HepG2 (cell line): ENCODE results near the gene ZFR. TPM values are rescaled to one million over a fixed set of nuclear protein-coding genes. Genes with fewer than 3 reads are reported as not detected.

ENCODE experiments used
- ELF3 ChIP-seq: IDR thresholded peaks from 2 replicates; pipeline ENCODE4 v1.6.1; 2016; ENCODE audit warnings: missing genetic modification reagents, missing compliant biosample characterization
- EP300 ChIP-seq, 3 experiments: sonication (generic) in 1 of 3; formaldehyde crosslinking in 1 of 3; IDR thresholded peaks; 2 replicates each; pipeline versions ENCODE4 v1.5.1 to v1.6.1; 2011 to 2020; ENCODE audit warnings: low read depth in 2 of 3, low read length in 2 of 3, borderline replicate concordance in 1 of 3, improper control_type of control experiment in 1 of 3, mild to moderate bottlenecking in 1 of 3, missing genetic modification reagents in 1 of 3, moderate library complexity in 1 of 3
- GABPB1 ChIP-seq: IDR thresholded peaks from 2 replicates; pipeline ENCODE4 v1.6.1; 2016; ENCODE audit warnings: mild to moderate bottlenecking, missing genetic modification reagents, moderate library complexity, missing compliant biosample characterization
- GTF2F1 ChIP-seq: fragments of 150-350 bp; IDR thresholded peaks from 2 replicates; pipeline ENCODE4 v1.6.1; 2014; ENCODE audit warnings: low read length
- HNRNPL ChIP-seq: fragments of 200-400 bp; formaldehyde crosslinking; IDR thresholded peaks from 2 replicates; pipeline ENCODE4 v1.6.1; 2017; ENCODE audit warnings: mild to moderate bottlenecking, low read depth, low read length
- KDM1A ChIP-seq: IDR thresholded peaks from 2 replicates; pipeline ENCODE4 v1.6.1; 2016; ENCODE audit warnings: missing compliant biosample characterization
- KDM5A ChIP-seq: fragments of 200-600 bp; sonication (generic); IDR thresholded peaks from 2 replicates; pipeline ENCODE4 v1.7.0; 2018; ENCODE audit warnings: antibody characterized with exemption, mild to moderate bottlenecking, low read length, borderline replicate concordance
- MEIS1 ChIP-seq: sonication (generic); formaldehyde crosslinking; IDR thresholded peaks from 2 replicates; pipeline ENCODE4 v1.9.0; 2021; ENCODE audit warnings: mild to moderate bottlenecking, missing genetic modification reagents, moderate library complexity, borderline replicate concordance
- NFE2L1 ChIP-seq: sonication (generic); formaldehyde crosslinking; IDR thresholded peaks from 2 replicates; pipeline ENCODE4 v1.4.0; 2020; ENCODE audit warnings: missing genetic modification reagents, mild to moderate bottlenecking, borderline replicate concordance
- ZFP36L2 ChIP-seq: sonication (generic); formaldehyde crosslinking; IDR thresholded peaks from 2 replicates; pipeline ENCODE4 v1.4.0; 2020; ENCODE audit warnings: missing genetic modification reagents
- ZMYM4 ChIP-seq: sonication (generic); formaldehyde crosslinking; IDR thresholded peaks from 2 replicates; pipeline ENCODE4 v1.8.1; 2023; ENCODE audit warnings: mild to moderate bottlenecking, missing genetic modification reagents
- ZNF101 ChIP-seq: sonication (generic); formaldehyde crosslinking; IDR thresholded peaks from 2 replicates; pipeline ENCODE4 v1.4.0; 2020; ENCODE audit warnings: mild to moderate bottlenecking, low read depth, missing genetic modification reagents, borderline replicate concordance
- ZNF143 ChIP-seq: sonication (generic); formaldehyde crosslinking; IDR thresholded peaks from 2 replicates; pipeline ENCODE4 v1.4.0; 2020; ENCODE audit warnings: missing genetic modification reagents
- ZNF616 ChIP-seq: sonication (generic); formaldehyde crosslinking; IDR thresholded peaks from 2 replicates; pipeline ENCODE4 v1.5.0; 2020; ENCODE audit warnings: low read depth, mild to moderate bottlenecking, missing genetic modification reagents
- ZNF792 ChIP-seq: IDR thresholded peaks from 2 replicates; pipeline ENCODE4 v1.6.1; 2016
- polyA plus RNA-seq, 8 experiments: library from polyadenylated mRNA; depleted of rRNA in 3 of 8; stranded (reverse) in 7 of 8; unstranded in 1 of 8; fragments of >200 nt; fragmentation: Illumina TruSeq in 4 of 8; extraction: Trizol in 4 of 8; gene quantifications; 2 replicates each; pipeline versions ENCODE4 v1.2.1 to v1.2.3, GENCODE V29; 2011 to 2016; ENCODE audit warnings: low read depth in 4 of 8, missing spikeins in 1 of 8, mixed read lengths in 1 of 8; ENCODE audit not compliant: insufficient read depth in 1 of 8
- total RNA-seq, 5 experiments: library from RNA; depleted of rRNA; stranded (reverse); fragments of >200 nt; fragmentation: Illumina TruSeq; extraction: Trizol; gene quantifications; 2 replicates each; pipeline ENCODE4 v1.2.3, GENCODE V29; 2016; ENCODE audit warnings: low read depth in 1 of 5
- TF ChIP-seq, protein P1 (sequence below): sonication (generic); formaldehyde crosslinking; IDR thresholded peaks from 2 replicates; pipeline ENCODE4 v1.4.0; 2020; ENCODE audit warnings: missing genetic modification reagents
- TF ChIP-seq, protein P2 (sequence below): sonication (generic); formaldehyde crosslinking; IDR thresholded peaks from 2 replicates; pipeline ENCODE4 v1.9.0; 2021; ENCODE audit warnings: missing genetic modification reagents, borderline replicate concordance
- TF ChIP-seq, protein P3 (sequence below): sonication (generic); formaldehyde crosslinking; IDR thresholded peaks from 2 replicates; pipeline ENCODE4 v1.5.1; 2020; ENCODE audit warnings: missing genetic modification reagents, mild to moderate bottlenecking, borderline replicate concordance
- TF ChIP-seq, protein P4 (sequence below): sonication (generic); formaldehyde crosslinking; IDR thresholded peaks from 2 replicates; pipeline ENCODE4 v1.4.0; 2020; ENCODE audit warnings: missing genetic modification reagents, mild to moderate bottlenecking, borderline replicate concordance
- TF ChIP-seq, protein P5 (sequence below): sonication (generic); formaldehyde crosslinking; IDR thresholded peaks from 2 replicates; pipeline ENCODE4 v1.4.0; 2020; ENCODE audit warnings: missing genetic modification reagents

The ZFR gene
- total and polyA plus RNA-seq, 2 of the 13 experiments (the other 11 are each of a cell fraction or from before 2014, with no cell fraction given), result 89.0 to 92.8 TPM

DNA sequence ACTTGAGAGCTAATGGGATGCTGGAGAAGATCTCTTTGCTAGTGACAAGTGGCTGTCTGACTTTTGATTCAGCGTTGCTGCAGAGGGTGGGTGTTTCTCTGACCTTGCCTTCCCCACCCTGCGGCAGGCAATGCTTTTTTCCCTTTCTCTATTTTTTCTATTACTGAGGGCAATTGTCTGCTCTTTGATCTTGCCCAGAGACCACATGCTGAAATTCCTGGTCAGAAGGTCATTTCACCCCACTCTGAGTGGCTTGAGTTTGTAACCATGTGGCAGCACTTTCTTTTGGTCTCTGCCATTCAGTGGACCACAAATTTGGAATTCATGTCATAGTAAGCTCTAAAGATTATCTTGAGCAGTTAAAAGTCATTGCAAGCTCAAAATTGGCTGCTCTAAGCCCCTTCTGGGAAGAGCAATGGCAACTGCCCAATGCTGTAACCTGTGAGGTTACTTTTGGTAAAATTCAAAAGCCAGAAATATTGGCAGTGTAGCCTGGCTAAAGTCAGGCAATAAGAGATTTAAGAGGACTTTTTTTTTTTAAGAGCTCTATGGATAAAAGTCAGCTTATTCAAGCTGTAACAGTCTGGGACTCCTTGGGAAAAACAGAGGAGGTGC is 101.4 kb downstream of the ZFR start (continued):
- TF ChIP-seq EP300 (IDR thresholded peaks at IDR 0.05; ENCODE audit: low read depth in 2 of 2, low read length in 2 of 2) (peak in 1 of 2 experiments; percentile 66; a peak in 2 of 4 replicates), EP300 (CRISPR knock-in tag; IDR thresholded peaks at IDR 0.05; ENCODE audit: borderline replicate concordance) (no peak; the same call in 1 of the 2 replicates), MEIS1 (CRISPR knock-in tag) (no peak), ZNF616 (CRISPR knock-in tag) (no peak), ZNF792 (CRISPR knock-in tag) (no peak), KDM1A (no peak), ZFP36L2 (no peak), ZNF143 (CRISPR knock-in tag) (no peak), KDM5A (no peak), ELF3 (CRISPR knock-in tag) (no peak), ZNF101 (CRISPR knock-in tag) (no peak), NFE2L1 (no peak), ZMYM4 (CRISPR knock-in tag) (peak; percentile 62; the same call in 1 of the 2 replicates), GABPB1 (no peak), HNRNPL (no peak), GTF2F1 (no peak)
- TF ChIP-seq, protein P1, sequence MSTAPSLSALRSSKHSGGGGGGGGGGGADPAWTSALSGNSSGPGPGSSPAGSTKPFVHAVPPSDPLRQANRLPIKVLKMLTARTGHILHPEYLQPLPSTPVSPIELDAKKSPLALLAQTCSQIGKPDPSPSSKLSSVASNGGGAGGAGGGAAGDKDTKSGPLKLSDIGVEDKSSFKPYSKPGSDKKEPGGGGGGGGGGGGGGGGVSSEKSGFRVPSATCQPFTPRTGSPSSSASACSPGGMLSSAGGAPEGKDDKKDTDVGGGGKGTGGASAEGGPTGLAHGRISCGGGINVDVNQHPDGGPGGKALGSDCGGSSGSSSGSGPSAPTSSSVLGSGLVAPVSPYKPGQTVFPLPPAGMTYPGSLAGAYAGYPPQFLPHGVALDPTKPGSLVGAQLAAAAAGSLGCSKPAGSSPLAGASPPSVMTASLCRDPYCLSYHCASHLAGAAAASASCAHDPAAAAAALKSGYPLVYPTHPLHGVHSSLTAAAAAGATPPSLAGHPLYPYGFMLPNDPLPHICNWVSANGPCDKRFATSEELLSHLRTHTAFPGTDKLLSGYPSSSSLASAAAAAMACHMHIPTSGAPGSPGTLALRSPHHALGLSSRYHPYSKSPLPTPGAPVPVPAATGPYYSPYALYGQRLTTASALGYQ (CRISPR knock-in tag), result no peak
- TF ChIP-seq, protein P2, sequence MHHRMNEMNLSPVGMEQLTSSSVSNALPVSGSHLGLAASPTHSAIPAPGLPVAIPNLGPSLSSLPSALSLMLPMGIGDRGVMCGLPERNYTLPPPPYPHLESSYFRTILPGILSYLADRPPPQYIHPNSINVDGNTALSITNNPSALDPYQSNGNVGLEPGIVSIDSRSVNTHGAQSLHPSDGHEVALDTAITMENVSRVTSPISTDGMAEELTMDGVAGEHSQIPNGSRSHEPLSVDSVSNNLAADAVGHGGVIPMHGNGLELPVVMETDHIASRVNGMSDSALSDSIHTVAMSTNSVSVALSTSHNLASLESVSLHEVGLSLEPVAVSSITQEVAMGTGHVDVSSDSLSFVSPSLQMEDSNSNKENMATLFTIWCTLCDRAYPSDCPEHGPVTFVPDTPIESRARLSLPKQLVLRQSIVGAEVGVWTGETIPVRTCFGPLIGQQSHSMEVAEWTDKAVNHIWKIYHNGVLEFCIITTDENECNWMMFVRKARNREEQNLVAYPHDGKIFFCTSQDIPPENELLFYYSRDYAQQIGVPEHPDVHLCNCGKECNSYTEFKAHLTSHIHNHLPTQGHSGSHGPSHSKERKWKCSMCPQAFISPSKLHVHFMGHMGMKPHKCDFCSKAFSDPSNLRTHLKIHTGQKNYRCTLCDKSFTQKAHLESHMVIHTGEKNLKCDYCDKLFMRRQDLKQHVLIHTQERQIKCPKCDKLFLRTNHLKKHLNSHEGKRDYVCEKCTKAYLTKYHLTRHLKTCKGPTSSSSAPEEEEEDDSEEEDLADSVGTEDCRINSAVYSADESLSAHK (CRISPR knock-in tag), result no peak
- TF ChIP-seq, protein P3, sequence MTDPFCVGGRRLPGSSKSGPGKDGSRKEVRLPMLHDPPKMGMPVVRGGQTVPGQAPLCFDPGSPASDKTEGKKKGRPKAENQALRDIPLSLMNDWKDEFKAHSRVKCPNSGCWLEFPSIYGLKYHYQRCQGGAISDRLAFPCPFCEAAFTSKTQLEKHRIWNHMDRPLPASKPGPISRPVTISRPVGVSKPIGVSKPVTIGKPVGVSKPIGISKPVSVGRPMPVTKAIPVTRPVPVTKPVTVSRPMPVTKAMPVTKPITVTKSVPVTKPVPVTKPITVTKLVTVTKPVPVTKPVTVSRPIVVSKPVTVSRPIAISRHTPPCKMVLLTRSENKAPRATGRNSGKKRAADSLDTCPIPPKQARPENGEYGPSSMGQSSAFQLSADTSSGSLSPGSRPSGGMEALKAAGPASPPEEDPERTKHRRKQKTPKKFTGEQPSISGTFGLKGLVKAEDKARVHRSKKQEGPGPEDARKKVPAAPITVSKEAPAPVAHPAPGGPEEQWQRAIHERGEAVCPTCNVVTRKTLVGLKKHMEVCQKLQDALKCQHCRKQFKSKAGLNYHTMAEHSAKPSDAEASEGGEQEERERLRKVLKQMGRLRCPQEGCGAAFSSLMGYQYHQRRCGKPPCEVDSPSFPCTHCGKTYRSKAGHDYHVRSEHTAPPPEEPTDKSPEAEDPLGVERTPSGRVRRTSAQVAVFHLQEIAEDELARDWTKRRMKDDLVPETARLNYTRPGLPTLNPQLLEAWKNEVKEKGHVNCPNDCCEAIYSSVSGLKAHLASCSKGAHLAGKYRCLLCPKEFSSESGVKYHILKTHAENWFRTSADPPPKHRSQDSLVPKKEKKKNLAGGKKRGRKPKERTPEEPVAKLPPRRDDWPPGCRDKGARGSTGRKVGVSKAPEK (CRISPR knock-in tag), result no peak
- TF ChIP-seq, protein P4, sequence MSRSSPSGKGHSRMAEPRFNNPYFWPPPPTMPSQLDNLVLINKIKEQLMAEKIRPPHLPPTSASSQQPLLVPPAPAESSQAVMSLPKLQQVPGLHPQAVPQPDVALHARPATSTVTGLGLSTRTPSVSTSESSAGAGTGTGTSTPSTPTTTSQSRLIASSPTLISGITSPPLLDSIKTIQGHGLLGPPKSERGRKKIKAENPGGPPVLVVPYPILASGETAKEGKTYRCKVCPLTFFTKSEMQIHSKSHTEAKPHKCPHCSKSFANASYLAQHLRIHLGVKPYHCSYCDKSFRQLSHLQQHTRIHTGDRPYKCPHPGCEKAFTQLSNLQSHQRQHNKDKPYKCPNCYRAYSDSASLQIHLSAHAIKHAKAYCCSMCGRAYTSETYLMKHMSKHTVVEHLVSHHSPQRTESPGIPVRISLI, result peak; percentile 75; the same call in 1 of the 2 replicates
- TF ChIP-seq, protein P5, sequence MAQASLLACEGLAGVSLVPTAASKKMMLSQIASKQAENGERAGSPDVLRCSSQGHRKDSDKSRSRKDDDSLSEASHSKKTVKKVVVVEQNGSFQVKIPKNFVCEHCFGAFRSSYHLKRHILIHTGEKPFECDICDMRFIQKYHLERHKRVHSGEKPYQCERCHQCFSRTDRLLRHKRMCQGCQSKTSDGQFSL (CRISPR knock-in tag), result no peak
